Left ventricle myocardium inferior (tissue), 1 donor: ENCODE measurements around the gene FBXO30. TPM values are rescaled to one million over a fixed set of nuclear protein-coding genes. Genes with fewer than 3 reads are reported as not detected.

Source experiments
- DNase-seq: peaks from one replicate; pipeline ENCODE4 v3.0.0-alpha.2; 2020
- H3K27ac ChIP-seq: fragments of 200-600 bp; replicated peaks from 2 replicates; pipeline ENCODE4 v1.8.0; 2021
- H3K27me3 ChIP-seq: fragments of 200-600 bp; 2 replicates; pipeline ENCODE4 v1.8.0; 2021; ENCODE audit warnings: low read depth
- H3K36me3 ChIP-seq: fragments of 200-600 bp; 2 replicates; pipeline ENCODE4 v1.8.0; 2021
- H3K4me1 ChIP-seq: fragments of 200-600 bp; 2 replicates; pipeline ENCODE4 v1.8.0; 2021
- H3K4me3 ChIP-seq: fragments of 200-600 bp; 2 replicates; pipeline ENCODE4 v1.8.0; 2021; ENCODE audit warnings: mild to moderate bottlenecking, moderate library complexity
- H3K9me3 ChIP-seq: fragments of 200-600 bp; replicated peaks from 2 replicates; pipeline ENCODE4 v1.8.0; 2021
- CTCF ChIP-seq: fragments of 200-600 bp; IDR thresholded peaks from 2 replicates; pipeline ENCODE4 v1.8.0; 2021; ENCODE audit warnings: antibody characterized with exemption, mild to moderate bottlenecking, borderline replicate concordance
- intact Hi-C: fragments of 100-400 bp; cut with micrococcal nuclease; formaldehyde crosslinking; loops from one replicate; pipeline ENCODE4 v1.11.0; 2022
- total RNA-seq: library from RNA; stranded (reverse); fragmentation: NEBNext Ultra II Directional; extraction: Animal tissue kit (Norgen Biotek cat#: 25700); gene quantifications from one replicate; pipeline ENCODE4 v1.2.1, GENCODE V29; 2021
- donor health status: DM: no; HTN: yes; CAD: no; lungs with severe emphysema.

FBXO30 gene
- total RNA-seq, 1 donor from 2014 or later = 16.7 TPM

GRCh38 chr6:145755682-145756081, 58.9 kb downstream of the FBXO30 start:
- intact Hi-C loops = no loop called here
- no peak overlapping the region for H3K27ac ChIP-seq
- H3K4me3 ChIP-seq = no peak overlapping the region
- H3K9me3 ChIP-seq = no peaks in the 10 kb centered on the region
- no peaks in the 10 kb centered on the region for H3K36me3 ChIP-seq
- no peaks in the 10 kb centered on the region for H3K27me3 ChIP-seq
- DNase-seq = no peak
- TF ChIP-seq CTCF = no peak
- peaks cover 6% of the 10 kb centered on the region for H3K4me1 ChIP-seq

- Histone ChIP-seq H3K27ac (no peak overlapping the region), H3K4me1 (peaks cover 13% of the 10 kb centered on the region), H3K9me3 (peaks cover 11% of the 10 kb centered on the region), H3K4me3 (no peak overlapping the region), H3K36me3 (no peaks in the 10 kb centered on the region), H3K27me3 (no peaks in the 10 kb centered on the region)
- no peak for DNase-seq
- intact Hi-C loops = no loop called here
- no peak for TF ChIP-seq CTCF
Observed at GRCh38 chr6:145752638-145753037, 62.0 kb downstream of the FBXO30 start.

GRCh38 chr6:145749632-145750031, 65.0 kb downstream of the FBXO30 start:
- Histone ChIP-seq H3K27me3 (no peaks in the 10 kb centered on the region), H3K27ac (no peak overlapping the region), H3K36me3 (no peaks in the 10 kb centered on the region), H3K9me3 (peaks cover 17% of the 10 kb centered on the region), H3K4me3 (no peak overlapping the region), H3K4me1 (peaks cover 7% of the 10 kb centered on the region)
- no peak for TF ChIP-seq CTCF
- intact Hi-C loops = loop anchor here (10.0 kb wide), 1 partner anchor 45 kb away; no protein-coding TSS in a partner anchor
- DNase-seq = no peak

- no peak for DNase-seq
- Histone ChIP-seq H3K27me3 (no peaks in the 10 kb centered on the region), H3K9me3 (peaks cover 17% of the 10 kb centered on the region), H3K4me3 (no peak overlapping the region), H3K27ac (no peak overlapping the region), H3K36me3 (no peaks in the 10 kb centered on the region), H3K4me1 (peaks cover 7% of the 10 kb centered on the region)
- no peak for TF ChIP-seq CTCF
- intact Hi-C loops = loop anchor here (10.0 kb wide), 1 partner anchor 49 kb away; no protein-coding TSS in a partner anchor
Observed at GRCh38 chr6:145745861-145746260, 68.7 kb downstream of the FBXO30 start.

GRCh38 chr6:145744619-145745018, 70.0 kb downstream of the FBXO30 start:
- TF ChIP-seq CTCF = no peak
- no peaks in the 10 kb centered on the region for H3K36me3 ChIP-seq
- intact Hi-C loops = loop anchor here (10.0 kb wide), 1 partner anchor 50 kb away; no protein-coding TSS in a partner anchor
- no peak overlapping the region for H3K4me3 ChIP-seq
- DNase-seq = no peak
- H3K9me3 ChIP-seq = peaks cover 17% of the 10 kb centered on the region
- no peaks in the 10 kb centered on the region for H3K27me3 ChIP-seq
- H3K27ac ChIP-seq = no peak overlapping the region
- peaks cover 4% of the 10 kb centered on the region for H3K4me1 ChIP-seq

Other genes starting within 250 kb of the FBXO30 start
- gene EPM2A, start 79.3 kb downstream of the FBXO30 start, total RNA-seq = 41.3 TPM
- 10.0 TPM for gene SHPRH, start 149.6 kb upstream of the FBXO30 start, total RNA-seq
- gene GRM1, start 214.3 kb upstream of the FBXO30 start, total RNA-seq = 6.7 TPM